Natural killer cell treated with Interleukin-12 subunit alpha and Interleukin-12 subunit beta and Interleukin-15 and Interleukin-18, amount 100 ng/mL, for 72 hours (primary cell): ENCODE data around the gene FBXL17. TPM values are rescaled to one million over a fixed set of nuclear protein-coding genes. Genes with fewer than 3 reads are reported as not detected.
A peak's percentile ranks its signal among the peaks of the same experiment; 100 is the strongest.

Experiments used
- ATAC-seq, 2 donors: fragments of 150-1000 bp; cut with Tn5 transposase in 1 of 2; sonication (Bioruptor Pico), chemical (Tn5 transposase) in 1 of 2; 2 replicates each; pipeline ENCODE4 v1.10.0; 2021
- DNase-seq: peaks from one replicate; pipeline ENCODE4 v3.0.0; 2022; ENCODE audit warnings: low spot score
- H3K27ac Mint-ChIP-seq, 2 donors: 1 replicate in 1 of 2; 2 replicates in 1 of 2; pipeline ENCODE4 v1.8.0; 2022; ENCODE audit warnings: mixed read lengths in 2 of 2, mild to moderate bottlenecking in 1 of 2, moderate library complexity in 1 of 2
- H3K27me3 Mint-ChIP-seq, 2 donors: 1 replicate in 1 of 2; 2 replicates in 1 of 2; pipeline ENCODE4 v1.8.0; 2022; ENCODE audit warnings: mixed read lengths in 2 of 2
- H3K36me3 Mint-ChIP-seq: one replicate; pipeline ENCODE4 v1.8.0; 2022; ENCODE audit warnings: mixed read lengths
- H3K4me1 Mint-ChIP-seq, 2 donors: 1 replicate in 1 of 2; 2 replicates in 1 of 2; pipeline ENCODE4 v1.8.0; 2022; ENCODE audit warnings: low read depth in 2 of 2, mixed read lengths in 2 of 2, mild to moderate bottlenecking in 1 of 2
- H3K4me3 Mint-ChIP-seq: one replicate; pipeline ENCODE4 v1.8.0; 2022; ENCODE audit warnings: mixed read lengths
- H3K9me3 Mint-ChIP-seq: 2 replicates; pipeline ENCODE4 v1.8.0; 2022; ENCODE audit warnings: mixed read lengths
- total RNA-seq, 2 donors: library from RNA; stranded (reverse); gene quantifications; one replicate each; pipeline ENCODE4 v1.2.3, GENCODE V29; 2022

The FBXL17 gene
- total RNA-seq, 2 donors from 2014 or later: 11.5 to 14.1 TPM

GRCh38 chr5:108083232-108083631 is 298.7 kb downstream of the FBXL17 start:
- Mint-ChIP-seq H3K9me3 (no peaks in the 10 kb centered on the region), H3K36me3 (no peaks in the 10 kb centered on the region), H3K27ac (no peak overlapping the region), H3K27me3 (no peaks in the 10 kb centered on the region), H3K4me1 (peaks cover 0 to 3% of the 10 kb centered on the region in 2 donors), H3K4me3 (no peak overlapping the region)
- DNase-seq: no peak
- ATAC-seq: no peak

- no peaks in the 10 kb centered on the region for H3K36me3 Mint-ChIP-seq
- ATAC-seq: no peak
- peaks cover 0 to 3% of the 10 kb centered on the region in 2 donors for H3K4me1 Mint-ChIP-seq
Measured at GRCh38 chr5:108081707-108082106, 300.2 kb downstream of the FBXL17 start.

GRCh38 chr5:108079753-108080152 is 302.1 kb downstream of the FBXL17 start:
- Mint-ChIP-seq H3K9me3 (no peaks in the 10 kb centered on the region), H3K27ac (no peak overlapping the region), H3K4me3 (no peak overlapping the region), H3K27me3 (no peaks in the 10 kb centered on the region), H3K4me1 (no peaks in the 10 kb centered on the region), H3K36me3 (no peaks in the 10 kb centered on the region)
- DNase-seq (no peak), ATAC-seq (no peak)

More at GRCh38 chr5:108081707-108082106, 300.2 kb downstream of the FBXL17 start:
- no peaks in the 10 kb centered on the region for H3K27me3 Mint-ChIP-seq
- DNase-seq: no peak
- H3K27ac Mint-ChIP-seq: no peak overlapping the region
- H3K9me3 Mint-ChIP-seq: no peaks in the 10 kb centered on the region
- no peak overlapping the region for H3K4me3 Mint-ChIP-seq

- H3K27me3 Mint-ChIP-seq: no peaks in the 10 kb centered on the region
- H3K4me3 Mint-ChIP-seq: no peak overlapping the region
- H3K9me3 Mint-ChIP-seq: peaks cover 4% of the 10 kb centered on the region
- H3K27ac Mint-ChIP-seq: no peak overlapping the region
- no peak for DNase-seq
- ATAC-seq: no peak
- peaks cover 8% of the 10 kb centered on the region for H3K36me3 Mint-ChIP-seq
- no peaks in the 10 kb centered on the region for H3K4me1 Mint-ChIP-seq
Measured at GRCh38 chr5:108078882-108079281, 303.0 kb downstream of the FBXL17 start.

GRCh38 chr5:108078345-108078744 is 303.6 kb downstream of the FBXL17 start:
- Mint-ChIP-seq H3K4me1 (no peaks in the 10 kb centered on the region), H3K27ac (no peak overlapping the region), H3K36me3 (peaks cover 11% of the 10 kb centered on the region), H3K27me3 (no peaks in the 10 kb centered on the region), H3K4me3 (no peak overlapping the region), H3K9me3 (peaks cover 7% of the 10 kb centered on the region)
- ATAC-seq (no peak), DNase-seq (no peak)

GRCh38 chr5:108074626-108075025 is 307.3 kb downstream of the FBXL17 start:
- H3K4me3 Mint-ChIP-seq: no peak overlapping the region

GRCh38 chr5:108064302-108064701 is 317.6 kb downstream of the FBXL17 start:
- no peak overlapping the region for H3K4me3 Mint-ChIP-seq
- H3K4me1 Mint-ChIP-seq: peaks cover 0 to 6% of the 10 kb centered on the region in 2 donors
- no peaks in the 10 kb centered on the region for H3K27me3 Mint-ChIP-seq
- DNase-seq: no peak
- H3K27ac Mint-ChIP-seq: no peak overlapping the region
- no peak for ATAC-seq
- no peaks in the 10 kb centered on the region for H3K36me3 Mint-ChIP-seq
- H3K9me3 Mint-ChIP-seq: no peaks in the 10 kb centered on the region

More at GRCh38 chr5:108074626-108075025, 307.3 kb downstream of the FBXL17 start:
- Mint-ChIP-seq H3K27ac (no peak overlapping the region), H3K4me1 (peaks cover 0 to 3% of the 10 kb centered on the region in 2 donors), H3K36me3 (peaks cover 11% of the 10 kb centered on the region), H3K9me3 (peaks cover 7% of the 10 kb centered on the region), H3K27me3 (no peaks in the 10 kb centered on the region)
- ATAC-seq (no peak), DNase-seq (no peak)

GRCh38 chr5:108061941-108062340 is 320.0 kb downstream of the FBXL17 start:
- H3K4me1 Mint-ChIP-seq: peaks cover 0 to 3% of the 10 kb centered on the region in 2 donors
- no peak overlapping the region for H3K27ac Mint-ChIP-seq

GRCh38 chr5:108060340-108060739 is 321.6 kb downstream of the FBXL17 start:
- DNase-seq: no peak
- Mint-ChIP-seq H3K27me3 (no peaks in the 10 kb centered on the region), H3K36me3 (no peaks in the 10 kb centered on the region), H3K4me3 (no peak overlapping the region), H3K4me1 (peaks cover 0 to 3% of the 10 kb centered on the region in 2 donors), H3K27ac (no peak overlapping the region), H3K9me3 (no peaks in the 10 kb centered on the region)
- ATAC-seq: no peak

More at GRCh38 chr5:108061941-108062340, 320.0 kb downstream of the FBXL17 start:
- Mint-ChIP-seq H3K36me3 (no peaks in the 10 kb centered on the region), H3K9me3 (no peaks in the 10 kb centered on the region), H3K27me3 (no peaks in the 10 kb centered on the region), H3K4me3 (no peak overlapping the region)
- DNase-seq: no peak
- no peak for ATAC-seq

- no peaks in the 10 kb centered on the region for H3K27me3 Mint-ChIP-seq
- H3K4me3 Mint-ChIP-seq: no peak overlapping the region
- ATAC-seq (no peak), DNase-seq (no peak)
- H3K9me3 Mint-ChIP-seq: no peaks in the 10 kb centered on the region
- no peaks in the 10 kb centered on the region for H3K36me3 Mint-ChIP-seq
- no peak overlapping the region for H3K27ac Mint-ChIP-seq
- peaks cover 0 to 3% of the 10 kb centered on the region in 2 donors for H3K4me1 Mint-ChIP-seq
Measured at GRCh38 chr5:108059334-108059733, 322.6 kb downstream of the FBXL17 start.

- Mint-ChIP-seq H3K9me3 (peaks cover 29% of the 10 kb centered on the region), H3K4me1 (peaks cover 0 to 7% of the 10 kb centered on the region in 2 donors), H3K27ac (no peak overlapping the region), H3K36me3 (peaks cover 41% of the 10 kb centered on the region), H3K4me3 (no peak overlapping the region), H3K27me3 (no peaks in the 10 kb centered on the region)
- no peak for ATAC-seq
- DNase-seq: no peak
Measured at GRCh38 chr5:108054349-108054748, 327.5 kb downstream of the FBXL17 start.

- Mint-ChIP-seq H3K9me3 (peaks cover 23% of the 10 kb centered on the region), H3K4me3 (no peak overlapping the region), H3K27me3 (no peaks in the 10 kb centered on the region), H3K27ac (no peak overlapping the region), H3K36me3 (peaks cover 31% of the 10 kb centered on the region), H3K4me1 (peaks cover 0 to 14% of the 10 kb centered on the region in 2 donors)
- DNase-seq (no peak), ATAC-seq (peak in 1 of 2 donors; percentile 36)
Measured at GRCh38 chr5:108046955-108047670, 334.8 kb downstream of the FBXL17 start.

- H3K4me1 Mint-ChIP-seq: no peaks in the 10 kb centered on the region
- no peak for ATAC-seq
- H3K27ac Mint-ChIP-seq: no peak overlapping the region
- no peaks in the 10 kb centered on the region for H3K27me3 Mint-ChIP-seq
- DNase-seq: no peak
- H3K9me3 Mint-ChIP-seq: no peaks in the 10 kb centered on the region
- H3K4me3 Mint-ChIP-seq: no peak overlapping the region
- H3K36me3 Mint-ChIP-seq: no peaks in the 10 kb centered on the region
Measured at GRCh38 chr5:108036482-108036881, 345.4 kb downstream of the FBXL17 start.

GRCh38 chr5:108028883-108029282 is 353.0 kb downstream of the FBXL17 start:
- Mint-ChIP-seq H3K27me3 (no peaks in the 10 kb centered on the region), H3K27ac (no peak overlapping the region), H3K4me1 (no peaks in the 10 kb centered on the region), H3K36me3 (no peaks in the 10 kb centered on the region), H3K4me3 (no peak overlapping the region), H3K9me3 (no peaks in the 10 kb centered on the region)
- ATAC-seq (no peak), DNase-seq (no peak)

GRCh38 chr5:108028412-108028811 is 353.5 kb downstream of the FBXL17 start:
- Mint-ChIP-seq H3K4me1 (no peaks in the 10 kb centered on the region), H3K4me3 (no peak overlapping the region), H3K36me3 (no peaks in the 10 kb centered on the region), H3K27ac (no peak overlapping the region), H3K9me3 (no peaks in the 10 kb centered on the region), H3K27me3 (no peaks in the 10 kb centered on the region)
- DNase-seq: no peak
- no peak for ATAC-seq
